Mesothelial cell of epicardium (in vitro differentiated cells): ENCODE measurements around the gene MARCHF10. TPM values are rescaled to one million over a fixed set of nuclear protein-coding genes. Genes with fewer than 3 reads are reported as not detected.

Source experiments
- DNase-seq, 2 experiments: peaks; one replicate each; pipeline ENCODE4 v3.0.0; 2021; ENCODE audit warnings: low spot score in 2 of 2; ENCODE audit not compliant: unreplicated experiment in 2 of 2
- H3K27ac Mint-ChIP-seq: 2 replicates; pipeline ENCODE4 v1.8.0; 2021; ENCODE audit warnings: mixed read lengths
- H3K27me3 Mint-ChIP-seq: 2 replicates; pipeline ENCODE4 v1.8.0; 2021; ENCODE audit warnings: low read depth, mixed read lengths
- H3K36me3 Mint-ChIP-seq: 2 replicates; pipeline ENCODE4 v1.8.0; 2021; ENCODE audit warnings: mixed read lengths
- H3K4me1 Mint-ChIP-seq: 2 replicates; pipeline ENCODE4 v1.8.0; 2021; ENCODE audit warnings: mixed read lengths
- H3K4me3 Mint-ChIP-seq: 2 replicates; pipeline ENCODE4 v1.8.0; 2021; ENCODE audit warnings: mild to moderate bottlenecking, moderate library complexity, mixed read lengths
- H3K9me3 Mint-ChIP-seq: 2 replicates; pipeline ENCODE4 v1.8.0; 2021; ENCODE audit warnings: mixed read lengths
- CTCF ChIP-seq: fragments of 200-600 bp; sonication (generic); IDR thresholded peaks from one replicate; pipeline ENCODE4 v1.5.0; 2021; ENCODE audit warnings: antibody characterized with exemption; ENCODE audit not compliant: unreplicated experiment
- total RNA-seq: library from RNA; stranded (reverse); gene quantifications from 3 replicates; pipeline ENCODE4 v1.2.1, GENCODE V29; 2021

MARCHF10 gene
- total RNA-seq, 1 donor from 2014 or later, result 1.1 TPM

GRCh38 chr17:62653002-62653825 lies 154.9 kb downstream of the MARCHF10 start:
- Mint-ChIP-seq H3K27ac (peak overlapping the region; percentile 79), H3K9me3 (no peaks in the 10 kb centered on the region), H3K4me1 (peaks cover 39% of the 10 kb centered on the region), H3K27me3 (no peaks in the 10 kb centered on the region), H3K4me3 (peak overlapping the region; percentile 79), H3K36me3 (peaks cover 2% of the 10 kb centered on the region)
- no peak for DNase-seq
- TF ChIP-seq CTCF, result no peak

GRCh38 chr17:62652251-62653001 lies 155.7 kb downstream of the MARCHF10 start:
- Mint-ChIP-seq H3K27ac (peak overlapping the region; percentile 90), H3K9me3 (no peaks in the 10 kb centered on the region), H3K36me3 (no peaks in the 10 kb centered on the region), H3K4me1 (peaks cover 33% of the 10 kb centered on the region), H3K27me3 (no peaks in the 10 kb centered on the region), H3K4me3 (peak overlapping the region; percentile 79)
- no peak for TF ChIP-seq CTCF
- no peak for DNase-seq

Other genes with a start within 250 kb of the MARCHF10 start
- 115 to 120 TPM (median 119 TPM) in 3 replicates for gene MRC2, start 180.6 kb downstream of the MARCHF10 start, total RNA-seq
- 95.2 to 98.1 TPM (median 96.8 TPM) in 3 replicates for gene TANC2, start 157.9 kb upstream of the MARCHF10 start, total RNA-seq